Globus pallidus (tissue), 1 donor: Measurements from ENCODE around the gene HEYL.
"Not testable (repeated sequence)": the region's sequence is repeated elsewhere in the genome, so short reads cannot be mapped to it uniquely, and the experiment has no call there.

Experiments used
- DNase-seq: peaks from one replicate; pipeline ENCODE4 v3.0.0-alpha.2; 2015; ENCODE audit warnings: low spot score

HEYL gene

DNA sequence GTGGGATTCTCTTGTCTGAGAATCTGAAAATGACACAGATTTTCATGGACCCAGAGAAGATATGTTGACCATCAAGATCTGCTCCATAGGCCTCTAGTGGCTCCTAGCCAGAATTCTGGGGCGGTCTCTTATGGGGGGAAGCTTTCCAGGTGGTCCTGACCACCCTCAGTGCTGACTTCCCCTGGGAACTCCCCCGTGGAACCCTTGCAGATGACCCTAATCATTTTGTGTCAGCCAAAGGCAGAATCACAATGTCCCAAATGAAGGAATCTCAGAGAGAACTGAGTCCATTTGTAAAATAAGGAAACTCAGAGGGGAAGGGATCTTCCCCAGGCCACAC, 3.6 kb downstream of the HEYL start:
- no peak for DNase-seq

DNA sequence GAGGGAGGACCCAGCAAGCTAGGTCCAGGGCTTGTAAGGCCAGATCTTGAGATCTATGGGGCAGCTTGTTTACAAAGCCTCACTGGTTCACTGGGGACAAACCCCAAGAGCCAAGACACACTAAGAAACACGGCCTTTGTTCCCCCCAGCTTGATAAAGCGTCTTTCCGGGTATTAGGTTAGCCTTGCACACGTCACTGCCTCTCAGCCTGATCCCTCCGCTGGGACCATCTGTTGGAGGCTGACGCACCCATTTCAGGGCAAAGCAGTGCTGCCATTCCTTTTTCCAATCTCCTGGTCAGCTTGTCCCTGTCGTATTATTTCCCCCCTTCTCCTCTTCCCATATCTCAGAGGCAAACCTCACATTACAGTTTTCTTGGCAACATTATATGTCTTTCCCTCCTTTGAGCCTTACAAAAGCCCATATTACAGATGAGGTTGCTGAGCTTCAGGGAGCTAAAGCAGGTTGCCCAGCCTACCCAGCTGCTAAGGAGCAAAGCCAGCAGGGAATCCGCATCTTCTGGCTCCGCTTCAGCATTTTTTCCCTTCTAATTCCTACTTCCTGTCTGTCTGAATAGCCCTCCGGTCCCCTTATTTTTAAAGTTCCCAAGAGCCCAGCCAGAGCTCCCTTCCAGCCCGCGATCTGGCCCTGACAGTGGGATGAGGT, 4.1 kb downstream of the HEYL start:
- DNase-seq: no peak

DNA sequence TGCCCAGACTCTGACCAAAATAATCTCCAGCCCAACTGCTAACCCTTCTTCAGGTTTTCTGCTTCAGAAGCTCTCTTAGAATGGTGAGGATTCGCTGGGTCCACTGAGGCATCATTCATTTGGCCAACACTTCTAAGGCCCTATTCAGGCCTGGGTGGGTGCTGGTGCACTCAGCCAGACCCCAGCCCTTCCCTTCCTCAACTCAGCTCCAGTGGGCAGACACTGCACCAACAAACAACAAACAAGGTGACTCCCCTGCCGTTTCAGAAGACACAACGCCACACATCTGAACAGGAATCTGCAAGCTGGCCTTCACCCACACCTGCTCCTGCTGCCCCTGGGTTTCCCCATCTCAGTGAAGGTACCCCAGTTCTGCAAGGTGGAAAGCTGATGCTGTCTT, 6.0 kb downstream of the HEYL start:
- DNase-seq: no peak

DNA sequence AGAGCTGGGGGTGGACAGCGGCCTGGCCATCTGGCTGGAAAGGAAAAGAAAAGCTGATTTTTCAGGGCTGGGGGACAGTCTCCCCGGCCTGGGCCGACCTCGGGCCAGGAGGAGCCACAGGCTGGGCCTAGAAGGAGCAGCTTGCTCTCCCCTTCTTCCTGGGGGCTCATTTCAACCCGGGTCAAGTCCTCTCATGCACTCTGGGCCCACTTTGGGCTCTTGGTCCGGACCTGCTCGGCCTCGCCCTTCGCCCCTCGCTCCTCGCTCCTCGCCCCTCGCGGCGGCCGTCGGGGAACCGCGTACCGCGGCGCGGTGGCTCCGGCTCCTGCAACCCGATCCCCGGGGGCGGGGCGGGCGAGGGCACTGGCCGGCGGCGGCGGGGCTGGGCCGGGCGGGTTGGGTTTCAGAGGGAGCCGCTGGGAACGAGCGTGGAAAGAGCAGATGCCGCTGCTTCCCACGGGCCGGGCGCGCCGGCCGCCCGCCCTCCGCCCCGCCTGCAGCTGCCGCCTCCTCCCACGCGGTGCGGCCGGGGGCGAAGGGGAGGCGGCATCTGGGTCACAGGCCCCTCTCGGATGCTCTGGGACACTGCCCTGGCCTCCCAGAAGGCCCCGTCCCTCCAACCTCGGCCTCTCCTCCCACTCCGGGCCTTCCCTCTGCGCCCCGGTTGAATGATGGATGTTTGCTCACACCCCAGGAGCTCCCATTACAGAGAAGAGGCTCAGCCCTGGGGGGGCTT, 6.6 kb downstream of the HEYL start:
- no peak for DNase-seq

DNA sequence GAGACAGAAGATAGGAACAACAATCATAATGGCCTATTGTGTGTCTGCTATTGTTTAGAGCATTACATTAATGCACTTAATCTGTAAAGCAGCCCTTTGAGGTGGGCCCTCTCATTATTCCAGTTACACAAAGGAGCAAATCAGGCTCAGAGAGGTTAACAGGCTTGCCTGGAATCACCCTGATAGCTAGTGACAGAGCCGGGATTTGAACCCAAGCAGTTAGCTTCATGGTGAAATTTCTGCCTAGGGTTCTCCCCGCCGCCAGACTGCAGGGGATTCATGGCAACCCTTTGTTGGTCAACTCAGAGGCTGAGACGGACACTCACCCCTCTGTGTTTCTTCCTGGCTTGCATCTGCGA, 7.1 kb downstream of the HEYL start:
- no peak for DNase-seq

DNA sequence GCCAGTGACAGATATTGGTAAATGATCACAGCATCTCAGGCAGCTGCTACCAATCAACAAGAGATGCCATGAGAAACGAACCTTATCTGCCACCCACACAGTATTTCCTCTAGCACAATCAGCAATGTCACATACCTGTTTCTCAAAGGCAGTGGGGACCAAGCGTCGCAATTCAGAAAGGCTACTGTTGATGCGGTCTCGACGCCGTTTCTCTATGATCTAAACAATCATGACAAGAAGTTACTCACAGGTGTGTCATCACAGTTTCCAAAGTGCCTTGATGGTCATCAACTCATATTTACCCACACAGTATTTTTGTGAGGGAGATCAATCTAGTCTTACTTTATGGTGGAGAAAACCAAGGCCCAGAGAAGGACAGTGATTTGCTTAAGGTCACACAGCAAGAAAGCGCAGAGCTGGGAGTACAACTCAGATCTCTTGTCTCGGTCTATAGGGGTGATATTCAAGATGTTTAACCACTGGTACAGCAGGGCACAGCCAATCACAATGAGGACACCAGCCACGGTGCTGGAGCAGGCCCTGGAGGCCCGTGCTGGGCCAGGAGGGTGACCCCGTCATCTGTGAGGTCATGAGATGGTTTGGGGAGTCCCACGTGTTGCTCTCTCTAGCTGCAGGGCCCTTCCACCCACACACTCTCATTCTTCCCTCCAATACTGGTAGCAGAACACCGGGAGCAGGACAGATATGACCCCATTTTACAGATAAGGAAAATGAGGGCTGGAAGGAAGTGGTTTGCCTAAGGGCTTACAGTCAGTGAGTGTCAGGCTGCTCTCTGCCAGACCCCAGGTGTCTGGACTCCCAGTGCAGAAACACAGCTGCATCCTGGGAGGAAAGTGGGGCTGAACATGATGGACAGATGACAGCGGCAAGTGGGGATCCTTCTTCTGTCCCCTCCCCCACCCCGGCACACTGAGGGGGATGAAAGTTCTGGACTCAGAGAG, 7.8 kb downstream of the HEYL start:
- no peak for DNase-seq

DNA sequence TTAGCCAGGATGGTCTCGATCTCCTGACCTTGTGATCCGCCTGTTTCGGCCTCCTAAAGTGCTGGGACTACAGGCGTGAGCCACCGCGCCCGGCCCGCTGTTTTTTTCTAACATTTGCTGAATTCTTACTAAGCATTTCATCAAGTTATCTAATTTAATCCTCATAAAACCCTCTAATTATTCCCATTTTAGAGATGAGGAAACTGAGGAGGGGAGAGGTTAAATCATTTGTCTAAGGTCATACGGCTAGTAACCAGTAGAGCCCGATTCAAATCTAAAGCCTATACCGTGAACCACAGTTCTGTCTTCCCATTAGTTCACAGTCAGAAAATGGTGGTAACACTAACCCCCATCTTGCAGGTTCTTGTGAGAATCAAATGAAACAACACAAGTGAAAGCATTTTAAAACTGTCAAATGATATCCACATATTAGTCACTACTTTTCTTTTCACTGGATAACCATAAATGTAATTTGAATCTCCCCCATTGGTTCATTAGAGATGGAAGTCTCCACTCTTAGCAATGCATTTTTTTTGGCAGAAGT, 10.6 kb downstream of the HEYL start:
- DNase-seq: no peak

DNA sequence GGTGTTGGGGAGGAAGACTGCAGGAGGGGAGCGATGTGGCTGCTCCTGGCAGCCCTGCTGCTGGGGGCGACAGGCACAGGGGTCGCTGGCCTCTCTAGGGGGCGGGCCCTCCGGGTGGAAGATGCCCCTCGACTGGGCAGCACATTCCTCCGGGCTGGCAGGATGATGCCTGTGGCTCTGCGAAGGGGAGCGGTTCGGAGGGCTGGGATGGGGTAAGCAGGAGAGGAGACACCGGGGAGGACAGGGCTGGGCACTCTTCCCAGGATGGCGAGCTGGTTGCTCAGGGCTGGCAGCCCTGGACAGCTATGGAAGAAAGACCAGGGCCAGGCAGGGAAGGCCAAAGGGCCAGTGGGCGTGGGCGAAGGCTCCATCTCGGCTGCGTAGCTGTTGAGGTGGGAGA, 12.8 kb downstream of the HEYL start:
- no peak for DNase-seq

DNA sequence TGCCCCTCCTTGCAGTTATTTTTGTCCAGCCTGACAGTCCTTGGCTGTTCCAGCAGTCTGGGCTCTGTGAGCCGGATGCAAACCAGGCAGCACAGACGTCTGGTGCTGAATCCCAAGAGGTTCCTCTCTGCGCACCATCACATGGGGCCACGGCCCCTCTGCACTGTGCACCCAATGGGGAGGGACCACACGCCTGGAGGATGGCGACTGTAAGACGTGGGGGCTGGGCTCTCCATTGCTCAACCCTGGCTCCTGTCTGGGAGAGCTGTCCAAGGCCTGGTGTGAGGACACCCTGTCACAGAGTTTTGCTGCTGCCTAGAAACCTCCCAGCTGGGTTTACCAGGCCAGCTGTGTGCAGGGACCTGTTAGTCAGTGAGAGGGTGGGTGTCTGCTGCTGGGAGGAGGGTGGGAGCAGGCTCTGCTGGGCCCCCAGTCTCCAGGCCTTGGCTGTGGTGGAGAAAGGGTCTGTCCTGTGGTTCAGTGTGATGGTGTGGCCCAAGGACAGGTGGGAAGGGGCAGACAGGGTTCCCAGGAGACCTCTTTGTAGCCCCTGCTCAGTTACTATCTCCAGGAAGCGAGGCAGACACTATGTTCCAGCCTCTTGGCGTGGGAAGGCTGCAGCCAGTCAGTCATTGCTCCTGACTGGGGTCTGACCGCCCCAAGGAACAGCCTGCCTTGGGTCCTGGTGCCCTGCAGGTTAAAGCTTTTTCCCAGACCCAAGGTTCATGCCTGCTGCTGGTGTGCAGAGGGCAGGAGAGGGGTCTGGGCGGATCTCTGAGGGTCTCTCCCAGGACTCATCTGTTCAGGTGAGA, 13.8 kb downstream of the HEYL start:
- DNase-seq: peak; percentile 83

DNA sequence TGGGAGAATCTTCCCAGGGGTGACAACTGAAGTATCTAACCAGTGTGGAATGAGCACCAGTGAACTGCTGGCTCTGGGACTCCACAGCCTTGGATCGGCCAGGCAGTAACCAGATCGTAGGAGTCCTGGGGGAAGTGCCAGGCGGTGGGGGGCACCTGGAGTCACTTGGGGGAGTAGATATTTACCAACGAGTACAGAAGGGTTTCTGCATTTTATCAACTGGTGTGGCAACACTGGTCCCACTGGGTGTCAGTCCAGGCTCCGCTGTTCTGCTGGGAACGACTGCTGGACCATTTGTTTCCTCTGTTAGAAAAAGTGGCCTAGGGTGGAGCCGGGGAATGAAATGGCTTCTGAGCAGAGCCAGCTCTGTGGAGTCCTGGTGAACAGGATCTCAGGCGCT, 14.4 kb downstream of the HEYL start:
- DNase-seq: no peak

DNA sequence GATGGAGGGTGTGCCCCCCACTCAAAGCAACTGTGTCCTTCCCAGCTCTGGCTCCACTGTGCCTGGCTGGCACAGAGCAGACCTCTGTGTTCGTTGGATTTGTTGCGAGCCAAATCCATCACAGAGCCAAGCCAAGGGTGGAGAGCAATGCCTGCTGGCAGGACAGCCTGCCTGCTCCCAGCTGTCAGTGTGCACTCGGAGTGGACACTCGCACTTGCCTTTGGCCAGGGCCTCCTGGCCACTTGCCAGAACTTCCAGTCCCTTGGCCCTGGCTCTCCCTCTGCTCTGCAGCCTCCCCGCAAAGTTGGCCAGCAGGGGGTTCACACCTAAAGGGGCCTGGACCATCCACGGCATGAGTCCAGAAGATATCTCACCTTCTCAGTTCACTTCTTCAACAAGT, 16.4 kb downstream of the HEYL start:
- DNase-seq: peak; percentile 42

DNA sequence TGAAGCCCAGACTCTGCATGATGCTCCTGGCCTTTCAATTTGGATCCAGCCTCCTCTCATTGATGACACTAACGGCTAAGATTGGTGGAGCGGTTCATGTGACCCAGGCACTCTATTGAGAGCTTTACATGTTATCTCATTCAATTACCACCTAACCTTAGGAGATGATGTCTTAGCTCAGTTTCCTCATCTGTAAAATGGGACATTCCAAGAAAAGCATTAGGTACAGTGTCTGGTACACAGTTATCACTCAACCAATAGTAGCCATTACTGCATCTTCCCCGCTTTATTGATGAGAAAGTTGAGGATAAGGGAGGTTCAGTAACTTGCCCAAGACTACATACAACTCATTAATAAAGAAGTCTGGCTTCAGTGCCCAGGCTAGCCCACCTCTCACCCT, 17.0 kb downstream of the HEYL start:
- no peak for DNase-seq

DNA sequence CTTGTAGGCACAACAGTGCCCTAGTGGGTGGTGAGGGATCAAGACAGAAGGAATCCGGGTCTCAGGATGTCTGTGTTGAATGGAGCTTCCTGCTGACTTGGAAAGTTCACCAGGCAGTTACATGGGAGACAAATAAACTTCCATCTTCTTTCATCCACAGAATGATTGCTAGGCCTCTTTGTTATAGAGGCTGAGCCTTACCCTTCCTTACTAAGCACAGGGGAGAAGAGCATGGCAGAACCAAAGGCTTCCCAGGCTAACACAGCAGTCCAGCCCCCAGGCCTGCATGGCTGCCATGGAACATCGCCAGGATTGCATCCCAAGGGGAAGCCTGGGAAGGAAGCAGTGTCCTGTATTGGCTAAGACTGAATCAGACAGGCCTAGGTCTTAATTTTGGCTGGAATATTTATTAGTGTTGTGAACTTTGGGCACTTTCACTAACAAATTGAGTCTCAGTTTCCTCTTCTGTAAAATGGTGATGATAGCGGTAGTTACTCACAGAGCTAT, 18.7 kb downstream of the HEYL start:
- no peak for DNase-seq

DNA sequence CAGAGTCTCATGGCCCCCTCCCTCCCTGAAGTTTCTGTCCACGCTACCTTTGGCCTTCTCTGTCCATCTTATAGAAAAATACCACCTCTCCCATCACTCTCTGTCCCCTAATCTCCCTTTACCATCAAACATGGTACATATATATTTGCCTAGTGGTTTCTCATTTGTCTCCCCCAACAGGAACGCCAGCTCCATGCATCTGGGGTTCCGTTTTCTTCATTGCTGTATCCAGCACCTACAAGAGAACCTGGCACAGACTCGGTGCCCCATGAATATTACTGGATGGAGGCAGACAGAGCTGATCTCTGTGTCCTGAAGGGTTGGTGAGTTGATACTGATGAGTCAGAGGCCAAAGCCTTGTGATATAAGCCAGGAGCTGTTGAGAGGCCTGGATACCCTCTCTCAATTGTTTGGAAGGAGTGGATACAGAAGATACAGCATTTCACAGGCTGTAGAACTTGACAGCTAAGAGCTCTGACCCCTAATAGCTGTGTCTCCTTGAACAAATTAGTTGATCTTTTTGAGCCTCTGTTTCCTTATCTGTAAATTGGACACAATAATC, 21.9 kb downstream of the HEYL start:
- DNase-seq: no peak

DNA sequence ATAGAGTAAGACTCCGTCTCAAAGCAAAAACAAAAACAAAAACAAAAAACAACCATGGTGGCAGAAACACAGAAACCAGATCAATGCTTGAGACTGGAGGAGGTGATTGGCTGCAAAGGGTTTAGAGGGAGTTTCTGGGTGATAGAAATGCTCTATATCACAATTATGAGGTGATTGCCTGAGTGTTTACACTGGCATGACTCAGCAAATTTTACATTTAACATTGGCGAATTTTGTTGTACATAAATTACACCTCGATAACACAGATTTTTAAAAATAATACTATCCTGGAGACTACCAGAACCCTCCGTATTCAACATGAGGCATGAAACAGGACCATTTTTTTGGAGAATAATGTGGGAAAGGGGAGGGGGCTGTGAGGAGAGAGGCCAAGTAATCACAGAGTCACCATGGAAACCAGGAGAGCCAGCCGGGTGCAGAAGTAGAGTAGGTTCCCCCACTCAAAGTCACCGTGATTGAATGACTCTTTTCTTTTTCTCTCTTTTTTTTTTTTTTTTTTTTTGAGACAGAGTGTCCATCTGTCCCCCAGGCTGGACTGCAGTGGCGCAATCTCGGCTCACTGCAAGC, 24.3 kb downstream of the HEYL start:
- no peak for DNase-seq

DNA sequence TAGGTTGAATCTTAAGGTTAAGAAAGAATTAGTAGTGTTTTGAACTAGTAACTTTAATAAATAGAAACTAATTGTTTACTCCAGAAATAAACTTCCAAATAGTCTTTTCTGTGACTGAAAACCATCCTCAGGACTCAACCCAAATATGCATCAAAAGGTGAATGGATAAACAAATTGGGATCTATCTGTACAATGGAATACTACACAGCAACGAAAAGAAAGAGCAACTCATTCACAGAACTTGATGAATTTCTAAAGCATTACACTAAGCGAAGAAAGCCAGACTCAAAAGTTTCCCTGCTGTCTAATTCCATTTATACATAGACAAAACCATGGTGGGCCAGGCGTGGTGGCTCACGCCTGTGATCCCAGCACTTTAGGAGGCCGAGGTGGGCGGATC, 25.0 kb downstream of the HEYL start:
- DNase-seq: no peak

DNA sequence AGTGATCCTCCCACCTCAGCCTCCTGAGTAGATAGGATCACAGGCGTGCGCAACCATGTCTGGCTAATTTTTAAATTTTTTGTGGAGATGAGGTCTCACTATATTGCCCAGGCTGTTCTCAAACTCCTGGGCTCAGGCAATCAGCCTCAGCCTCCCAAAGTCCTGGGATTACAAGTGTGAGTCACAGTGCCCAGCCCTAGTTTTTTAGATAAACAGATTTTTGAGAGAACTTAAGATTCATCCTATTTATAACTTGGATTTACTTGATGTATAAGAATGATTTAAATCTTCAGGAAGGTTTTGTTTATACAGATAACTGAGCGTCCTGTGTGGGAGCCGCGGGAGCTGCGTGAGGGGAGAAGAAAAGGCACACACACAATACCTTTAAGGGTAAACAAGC, 26.2 kb downstream of the HEYL start:
- no peak for DNase-seq

DNA sequence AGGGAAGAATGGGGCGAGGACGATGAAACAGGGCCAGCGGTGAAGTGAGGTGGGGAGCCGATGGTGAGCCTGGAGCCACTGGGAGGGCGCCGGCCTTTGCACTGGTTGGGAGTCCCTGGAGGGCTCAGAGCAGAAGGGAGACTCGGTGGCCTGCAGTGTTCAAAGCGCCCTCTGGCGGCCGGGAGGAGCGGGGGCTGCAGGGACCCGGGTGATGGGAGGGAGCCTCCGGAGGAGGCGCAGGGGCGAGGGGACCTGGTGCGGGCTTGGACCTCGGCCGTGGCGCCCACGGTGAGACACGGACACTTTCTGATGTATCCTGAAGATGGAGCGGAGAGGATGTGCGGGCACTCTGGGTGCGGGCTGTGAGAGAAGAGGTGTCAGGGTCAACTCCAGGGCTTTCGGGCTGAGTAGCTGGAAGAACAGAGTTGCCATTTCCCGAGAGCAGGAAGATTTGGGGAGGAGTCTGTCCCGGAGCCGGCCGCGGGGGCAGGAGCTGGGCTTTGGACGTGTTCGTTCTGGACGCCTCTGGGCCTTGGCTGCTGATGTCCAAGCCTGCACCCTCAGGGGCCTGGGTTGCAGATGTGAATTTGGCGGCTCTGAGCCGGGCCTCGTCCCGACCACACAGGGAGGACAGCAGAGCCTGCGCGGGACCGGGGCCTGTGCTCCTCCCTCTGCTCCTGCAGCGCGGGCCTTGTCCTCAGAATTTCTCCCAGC, 29.7 kb downstream of the HEYL start:
- no peak for DNase-seq

DNA sequence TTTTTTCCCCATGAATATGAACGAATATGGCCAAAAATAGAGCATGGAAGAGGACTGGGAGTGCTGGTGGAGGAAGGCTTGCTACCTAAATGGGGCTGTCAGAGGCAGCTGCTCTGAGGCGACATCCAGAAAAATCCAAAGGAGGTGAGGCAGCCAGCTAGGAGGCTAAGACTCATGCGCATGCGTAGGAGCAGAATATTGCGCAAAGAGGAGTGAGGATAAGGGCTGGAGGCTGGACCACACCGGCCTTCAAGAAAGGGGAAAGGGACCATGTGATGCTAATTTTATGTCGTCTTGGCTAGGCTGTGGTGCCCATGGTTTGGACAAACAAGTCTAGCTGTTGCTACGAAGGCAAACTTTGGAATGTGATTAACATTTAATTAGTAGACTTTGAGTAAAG, 30.5 kb downstream of the HEYL start:
- no peak for DNase-seq

DNA sequence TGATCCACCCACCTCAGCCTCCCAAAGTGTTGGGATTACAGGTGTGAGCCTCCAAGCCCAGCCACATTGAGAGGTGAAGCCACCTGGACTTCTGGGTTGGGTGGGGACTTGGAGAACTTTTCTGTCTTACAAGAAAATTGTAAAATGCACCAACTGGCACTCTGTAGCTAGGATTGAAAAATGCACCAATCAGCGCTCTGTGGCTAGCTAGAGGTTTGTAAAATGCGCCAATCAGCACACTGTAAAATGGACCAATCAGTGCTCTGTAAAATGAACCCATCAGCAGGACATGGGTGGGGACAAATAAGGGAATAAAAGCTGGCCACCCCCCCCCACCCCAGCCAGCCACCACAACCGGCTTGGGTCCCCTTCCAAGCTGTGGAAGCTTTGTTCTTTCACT, 35.8 kb downstream of the HEYL start:
- DNase-seq: not testable (repeated sequence)
